Mesendoderm (in vitro differentiated cells): ENCODE data around the gene FMNL2.

Source experiments
- DNase-seq: peaks from one replicate; pipeline ENCODE4 v3.0.0; 2013
- H2AK5ac ChIP-seq: 2 replicates; pipeline ENCODE4 v1.6.1; 2013; ENCODE audit warnings: low read length, inconsistent platforms
- H2BK120ac ChIP-seq: 2 replicates; pipeline ENCODE4 v1.6.1; 2013; ENCODE audit warnings: low read depth, mild to moderate bottlenecking, low read length, moderate library complexity, mixed read lengths
- H2BK15ac ChIP-seq: replicated peaks from 2 replicates; pipeline ENCODE4 v1.6.1; 2013; ENCODE audit warnings: low read depth, mild to moderate bottlenecking, moderate library complexity
- H2BK5ac ChIP-seq: 2 replicates; pipeline ENCODE4 v1.6.1; 2013; ENCODE audit warnings: low read length, inconsistent platforms
- H3K18ac ChIP-seq: 2 replicates; pipeline ENCODE4 v1.6.1; 2013; ENCODE audit warnings: mild to moderate bottlenecking, low read length, mixed read lengths
- H3K23ac ChIP-seq: one replicate; pipeline ENCODE4 v1.6.1; 2013; ENCODE audit warnings: low read length
- H3K27ac ChIP-seq: 2 replicates; pipeline ENCODE4 v1.5.1; 2013; ENCODE audit warnings: low read depth, mild to moderate bottlenecking, inconsistent platforms, low read length, moderate library complexity
- H3K27me3 ChIP-seq: 2 replicates; pipeline ENCODE4 v1.6.1; 2013; ENCODE audit warnings: low read length, control low read depth, mild to moderate bottlenecking, inconsistent platforms; ENCODE audit not compliant: insufficient read depth, poor library complexity
- H3K36me3 ChIP-seq: 2 replicates; pipeline ENCODE4 v1.6.1; 2013; ENCODE audit warnings: low read length, inconsistent platforms; ENCODE audit not compliant: control insufficient read depth, insufficient read depth
- H3K4ac ChIP-seq: one replicate; pipeline ENCODE4 v1.6.1; 2013; ENCODE audit warnings: low read depth, mild to moderate bottlenecking, low read length, moderate library complexity
- H3K4me1 ChIP-seq: 2 replicates; pipeline ENCODE4 v1.6.1; 2013; ENCODE audit warnings: low read depth, low read length, inconsistent platforms; ENCODE audit not compliant: control insufficient read depth
- H3K4me2 ChIP-seq: 2 replicates; pipeline ENCODE4 v1.6.1; 2013; ENCODE audit warnings: low read length
- H3K4me3 ChIP-seq: 2 replicates; pipeline ENCODE4 v1.5.1; 2013; ENCODE audit warnings: mild to moderate bottlenecking, low read length
- H3K56ac ChIP-seq: one replicate; pipeline ENCODE4 v1.6.1; 2013; ENCODE audit warnings: low read length
- H3K79me1 ChIP-seq: 2 replicates; pipeline ENCODE4 v1.6.1; 2013; ENCODE audit warnings: low read length, inconsistent platforms
- H3K79me2 ChIP-seq: 2 replicates; pipeline ENCODE4 v1.6.1; 2013; ENCODE audit warnings: mild to moderate bottlenecking, low read length; ENCODE audit not compliant: control insufficient read depth, insufficient read depth
- H3K9ac ChIP-seq: 2 replicates; pipeline ENCODE4 v1.6.1; 2013; ENCODE audit warnings: low read length, inconsistent platforms
- H4K5ac ChIP-seq: one replicate; pipeline ENCODE4 v1.6.1; 2013; ENCODE audit warnings: low read length
- H4K8ac ChIP-seq: one replicate; pipeline ENCODE4 v1.6.1; 2013; ENCODE audit warnings: low read depth, mild to moderate bottlenecking, control low read depth, low read length, moderate library complexity
- WGBS: extraction: QIAGEN DNeasy Blood & Tissue Kit; methylation state at CpG from one replicate; pipeline ENCODE4 v1.1.7; 2013; ENCODE audit warnings: low lambda C conversion rate, missing lambda C conversion rate; ENCODE audit not compliant: insufficient coverage; ENCODE audit errors: extremely low coverage; 5-methylcytosine and 5-hydroxymethylcytosine counted together

The FMNL2 gene

GRCh38 chr2:152664725-152665124 lies 329.8 kb downstream of the FMNL2 start:
- Histone ChIP-seq H3K4ac (no peak overlapping the region), H2BK5ac (no peak overlapping the region), H3K27ac (no peak overlapping the region), H3K79me2 (no peaks in the 10 kb centered on the region), H2BK15ac (no peak overlapping the region), H4K8ac (no peak overlapping the region), H3K23ac (no peak overlapping the region), H3K36me3 (peaks cover 8% of the 10 kb centered on the region), H3K27me3 (no peaks in the 10 kb centered on the region), H3K56ac (no peak overlapping the region), H3K4me2 (no peak overlapping the region), H3K9ac (no peak overlapping the region), H2BK120ac (no peak overlapping the region), H3K79me1 (no peaks in the 10 kb centered on the region), H3K4me3 (no peak overlapping the region), H3K4me1 (no peaks in the 10 kb centered on the region), H2AK5ac (no peak overlapping the region), H3K18ac (no peak overlapping the region), H4K5ac (no peak overlapping the region)
- no peak for DNase-seq
- WGBS, result no CpG with 5 or more reads among the region's 7 CpGs

- H2AK5ac ChIP-seq, result no peak overlapping the region
These were observed 339.4 kb downstream of the FMNL2 start for GRCh38 chr2:152674334-152674733.

GRCh38 chr2:152676461-152676860 lies 341.5 kb downstream of the FMNL2 start:
- Histone ChIP-seq H2AK5ac (no peak overlapping the region), H3K36me3 (peaks cover 2% of the 10 kb centered on the region), H2BK15ac (no peak overlapping the region), H3K4me1 (no peaks in the 10 kb centered on the region), H3K27me3 (no peaks in the 10 kb centered on the region), H2BK5ac (no peak overlapping the region), H3K56ac (no peak overlapping the region), H3K4me3 (no peak overlapping the region), H2BK120ac (no peak overlapping the region), H3K4ac (no peak overlapping the region), H3K79me2 (no peaks in the 10 kb centered on the region), H3K23ac (no peak overlapping the region), H3K9ac (no peak overlapping the region), H4K5ac (no peak overlapping the region), H3K27ac (no peak overlapping the region), H3K79me1 (no peaks in the 10 kb centered on the region), H4K8ac (no peak overlapping the region), H3K4me2 (no peak overlapping the region), H3K18ac (no peak overlapping the region)
- WGBS, result no CpG with 5 or more reads among the region's 3 CpGs
- no peak for DNase-seq

More at GRCh38 chr2:152674334-152674733, 339.4 kb downstream of the FMNL2 start:
- no peak overlapping the region for H3K27ac ChIP-seq
- H3K56ac ChIP-seq, result no peak overlapping the region
- no peak overlapping the region for H2BK15ac ChIP-seq
- H3K4me1 ChIP-seq, result no peaks in the 10 kb centered on the region
- H3K79me2 ChIP-seq, result no peaks in the 10 kb centered on the region
- no peak overlapping the region for H3K23ac ChIP-seq
- H4K5ac ChIP-seq, result no peak overlapping the region
- H3K4me3 ChIP-seq, result no peak overlapping the region
- H2BK5ac ChIP-seq, result no peak overlapping the region
- H3K18ac ChIP-seq, result no peak overlapping the region
- no peaks in the 10 kb centered on the region for H3K79me1 ChIP-seq
- DNase-seq, result no peak
- H4K8ac ChIP-seq, result no peak overlapping the region
- H3K4ac ChIP-seq, result no peak overlapping the region
- no CpG with 5 or more reads among the region's 4 CpGs for WGBS
- H3K36me3 ChIP-seq, result peaks cover 4% of the 10 kb centered on the region
- H2BK120ac ChIP-seq, result no peak overlapping the region
- H3K9ac ChIP-seq, result no peak overlapping the region
- H3K27me3 ChIP-seq, result no peaks in the 10 kb centered on the region
- no peak overlapping the region for H3K4me2 ChIP-seq

GRCh38 chr2:152678808-152679207 lies 343.8 kb downstream of the FMNL2 start:
- Histone ChIP-seq H3K79me1 (peaks cover 2% of the 10 kb centered on the region), H3K56ac (no peak overlapping the region), H2BK15ac (no peak overlapping the region), H3K27me3 (no peaks in the 10 kb centered on the region), H3K36me3 (peaks cover 2% of the 10 kb centered on the region), H3K4me2 (no peak overlapping the region), H3K79me2 (peaks cover 4% of the 10 kb centered on the region), H2BK120ac (no peak overlapping the region), H2BK5ac (no peak overlapping the region), H3K9ac (no peak overlapping the region), H3K18ac (no peak overlapping the region), H3K27ac (no peak overlapping the region), H4K8ac (no peak overlapping the region), H4K5ac (no peak overlapping the region), H2AK5ac (no peak overlapping the region), H3K23ac (no peak overlapping the region), H3K4ac (no peak overlapping the region), H3K4me1 (no peaks in the 10 kb centered on the region), H3K4me3 (no peak overlapping the region)
- no peak for DNase-seq
- WGBS, result no CpG with 5 or more reads among the region's 2 CpGs

GRCh38 chr2:152682663-152683062 lies 347.7 kb downstream of the FMNL2 start:
- no peaks in the 10 kb centered on the region for H3K36me3 ChIP-seq
- no peak overlapping the region for H3K18ac ChIP-seq
- no peak overlapping the region for H2BK5ac ChIP-seq
- H2BK15ac ChIP-seq, result no peak overlapping the region
- DNase-seq, result peak; percentile 57
- H3K79me1 ChIP-seq, result peaks cover 2% of the 10 kb centered on the region
- H2AK5ac ChIP-seq, result no peak overlapping the region
- no peak overlapping the region for H3K56ac ChIP-seq
- H3K4me1 ChIP-seq, result no peaks in the 10 kb centered on the region
- peaks cover 8% of the 10 kb centered on the region for H3K79me2 ChIP-seq
- no CpG with 5 or more reads among the region's 9 CpGs for WGBS
- H3K4ac ChIP-seq, result no peak overlapping the region
- H2BK120ac ChIP-seq, result no peak overlapping the region
- no peak overlapping the region for H3K23ac ChIP-seq
- no peak overlapping the region for H4K8ac ChIP-seq
- H3K4me3 ChIP-seq, result no peak overlapping the region
- H3K27me3 ChIP-seq, result no peaks in the 10 kb centered on the region
- H4K5ac ChIP-seq, result no peak overlapping the region
- H3K4me2 ChIP-seq, result no peak overlapping the region
- H3K9ac ChIP-seq, result no peak overlapping the region
- no peak overlapping the region for H3K27ac ChIP-seq

GRCh38 chr2:152683400-152683799 lies 348.4 kb downstream of the FMNL2 start:
- H3K79me2 ChIP-seq, result peaks cover 8% of the 10 kb centered on the region
- no peak overlapping the region for H3K56ac ChIP-seq
- no peak overlapping the region for H3K18ac ChIP-seq
- no peak overlapping the region for H3K27ac ChIP-seq
- H3K9ac ChIP-seq, result no peak overlapping the region
- no peak overlapping the region for H2AK5ac ChIP-seq
- H3K23ac ChIP-seq, result no peak overlapping the region
- H2BK120ac ChIP-seq, result no peak overlapping the region
- DNase-seq, result no peak
- H3K4me3 ChIP-seq, result no peak overlapping the region
- H2BK5ac ChIP-seq, result no peak overlapping the region
- H4K5ac ChIP-seq, result no peak overlapping the region
- H3K4me2 ChIP-seq, result no peak overlapping the region
- no peaks in the 10 kb centered on the region for H3K4me1 ChIP-seq
- H3K79me1 ChIP-seq, result peaks cover 2% of the 10 kb centered on the region
- H3K36me3 ChIP-seq, result no peaks in the 10 kb centered on the region
- H4K8ac ChIP-seq, result no peak overlapping the region
- H3K27me3 ChIP-seq, result no peaks in the 10 kb centered on the region
- H2BK15ac ChIP-seq, result no peak overlapping the region
- H3K4ac ChIP-seq, result no peak overlapping the region
